Germinal center (tissue), 1 donor: Measurements from ENCODE around the gene ZSCAN21.

Experiments
- DNase-seq: peaks from one replicate; pipeline ENCODE4 v3.0.0; 2012; ENCODE audit warnings: mixed read lengths, low spot score

Gene ZSCAN21

DNA sequence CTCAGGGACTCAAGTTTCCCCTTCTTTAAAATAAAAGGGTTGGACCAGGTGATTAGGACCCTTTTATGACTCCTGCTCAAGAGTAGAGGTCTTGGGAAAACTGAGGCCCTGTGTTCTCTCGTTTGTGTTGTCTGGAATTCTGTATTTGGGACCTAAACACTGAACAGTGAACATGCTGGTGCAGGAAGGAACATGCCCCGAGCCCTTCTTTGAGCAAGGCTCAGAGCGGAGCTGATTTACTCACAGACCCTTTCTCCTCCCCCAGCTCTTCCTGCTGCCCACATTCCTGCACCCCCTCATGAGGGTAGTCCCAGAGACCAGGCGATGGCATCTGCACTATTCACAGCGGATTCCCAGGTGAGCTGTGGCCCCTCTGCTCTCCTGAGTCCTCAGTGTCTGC lies 20.0 kb upstream of the ZSCAN21 start:
- DNase-seq = no peak

DNA sequence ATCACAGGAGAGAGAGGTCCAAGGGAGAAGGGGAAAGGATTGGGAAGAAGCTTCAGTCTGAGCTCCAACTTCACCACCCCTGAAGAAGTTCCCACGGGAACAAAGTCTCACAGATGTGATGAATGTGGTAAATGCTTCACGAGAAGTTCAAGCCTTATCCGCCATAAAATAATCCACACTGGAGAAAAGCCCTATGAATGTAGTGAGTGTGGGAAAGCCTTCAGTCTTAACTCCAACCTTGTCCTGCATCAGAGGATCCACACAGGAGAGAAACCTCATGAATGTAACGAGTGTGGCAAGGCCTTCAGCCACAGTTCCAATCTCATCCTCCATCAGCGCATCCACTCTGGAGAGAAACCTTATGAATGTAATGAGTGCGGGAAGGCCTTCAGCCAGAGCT lies 16.0 kb upstream of the ZSCAN21 start:
- no peak for DNase-seq

DNA sequence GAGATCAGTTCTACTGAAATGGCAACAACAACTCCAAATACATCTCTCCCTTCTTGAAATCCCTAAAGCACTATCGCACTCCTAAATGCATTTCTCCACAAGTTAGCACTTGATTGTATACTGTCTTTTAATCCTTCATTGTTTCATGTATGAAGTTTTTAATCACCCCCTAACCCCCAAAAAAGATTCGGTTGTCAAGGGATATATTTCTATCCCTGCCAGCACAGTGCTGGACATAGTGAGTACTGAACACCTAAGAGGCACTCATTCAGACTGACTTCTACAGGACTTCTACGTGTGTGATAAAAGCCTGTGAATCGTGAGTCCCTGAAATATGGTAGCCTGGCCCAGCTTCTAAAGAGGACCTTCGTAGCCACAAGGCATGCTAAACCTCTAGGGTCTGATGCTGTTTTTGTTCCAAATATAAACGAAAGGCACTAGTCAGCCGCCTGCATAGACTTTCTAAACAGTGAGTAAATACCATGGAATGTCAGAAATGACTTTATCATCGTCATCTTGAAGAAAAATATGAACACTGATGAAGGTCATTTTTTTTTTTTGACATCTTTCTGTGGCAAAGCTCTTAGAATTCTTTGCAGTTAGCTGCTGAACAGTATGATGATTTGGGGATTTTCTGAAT lies 14.6 kb upstream of the ZSCAN21 start:
- no peak for DNase-seq

DNA sequence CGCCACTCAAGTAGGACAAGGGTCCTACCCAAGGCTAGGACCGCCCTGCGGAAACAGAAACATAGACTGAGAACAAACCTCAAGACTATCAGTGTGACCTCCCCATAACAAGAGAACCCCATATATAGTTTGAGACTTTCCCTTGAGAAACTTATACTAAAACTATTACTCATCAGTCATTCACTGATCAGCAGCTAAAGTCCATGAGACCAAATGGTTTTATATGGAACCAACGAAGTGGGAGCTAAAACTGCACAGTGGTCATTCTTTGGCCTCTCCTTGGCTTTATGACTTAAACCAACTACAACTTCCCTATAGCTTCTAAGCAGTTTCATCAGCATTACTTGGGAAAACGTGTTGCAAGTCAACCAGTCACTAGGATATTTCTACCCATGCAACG lies 13.7 kb upstream of the ZSCAN21 start:
- no peak for DNase-seq

DNA sequence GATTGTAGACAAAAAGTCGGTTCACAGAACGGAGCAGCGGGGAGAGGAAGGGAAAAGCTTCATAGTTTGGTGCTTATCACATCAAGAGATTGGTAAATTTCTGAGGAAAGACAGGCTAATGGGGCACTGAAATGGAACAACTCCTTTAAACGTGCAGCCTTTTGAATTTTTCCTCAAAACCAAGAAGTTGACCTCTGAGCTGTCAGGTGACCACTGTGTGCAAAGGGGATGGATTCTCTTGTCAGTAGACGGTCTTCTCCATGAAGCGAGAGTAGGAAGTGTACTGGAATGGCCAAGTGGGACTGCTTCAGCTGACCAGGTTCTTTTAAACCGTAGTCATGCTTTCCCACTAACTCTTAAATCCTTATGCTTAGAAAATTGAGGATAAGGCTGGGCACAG lies 11.2 kb upstream of the ZSCAN21 start:
- DNase-seq = no peak

DNA sequence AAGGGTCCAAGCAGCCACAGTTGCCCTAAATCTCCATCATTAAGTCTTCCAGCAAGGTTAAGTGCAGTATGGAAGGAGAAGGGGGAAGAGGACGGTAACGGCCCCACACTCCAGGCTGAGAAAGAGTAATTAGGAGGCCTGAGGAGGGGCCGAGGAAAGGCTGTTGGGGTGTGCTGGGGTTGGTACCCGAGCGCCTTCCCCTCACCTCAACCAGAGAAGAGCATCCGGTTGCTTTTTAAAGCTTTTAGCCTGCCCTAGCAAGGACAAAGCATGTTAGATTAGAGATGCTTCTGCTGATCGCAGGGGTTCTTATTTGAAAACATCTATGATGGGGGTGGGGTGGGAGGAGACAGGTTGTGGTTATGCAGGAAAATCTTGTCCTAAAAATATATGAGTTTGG lies 9.0 kb upstream of the ZSCAN21 start:
- DNase-seq = no peak

DNA sequence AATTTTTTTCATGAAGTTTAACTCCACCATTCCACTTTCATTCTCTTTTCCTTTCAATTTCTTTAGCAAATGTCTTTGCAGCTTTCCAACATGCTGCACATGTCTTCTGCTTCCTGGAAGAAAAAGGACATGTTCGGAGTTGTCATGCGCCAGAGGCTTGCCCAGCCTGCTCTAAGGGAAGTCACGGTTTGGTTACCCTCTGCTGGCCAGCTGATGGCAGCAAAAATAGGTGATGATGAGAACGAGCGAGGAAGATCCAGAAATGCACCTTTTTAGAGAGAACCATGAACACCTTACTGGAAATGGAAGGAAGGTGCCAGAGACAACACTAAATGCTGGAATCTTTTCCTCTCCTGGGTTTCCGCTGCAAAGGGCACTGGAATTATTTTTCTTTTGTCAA lies 4.9 kb upstream of the ZSCAN21 start:
- DNase-seq = peak; percentile 32

DNA sequence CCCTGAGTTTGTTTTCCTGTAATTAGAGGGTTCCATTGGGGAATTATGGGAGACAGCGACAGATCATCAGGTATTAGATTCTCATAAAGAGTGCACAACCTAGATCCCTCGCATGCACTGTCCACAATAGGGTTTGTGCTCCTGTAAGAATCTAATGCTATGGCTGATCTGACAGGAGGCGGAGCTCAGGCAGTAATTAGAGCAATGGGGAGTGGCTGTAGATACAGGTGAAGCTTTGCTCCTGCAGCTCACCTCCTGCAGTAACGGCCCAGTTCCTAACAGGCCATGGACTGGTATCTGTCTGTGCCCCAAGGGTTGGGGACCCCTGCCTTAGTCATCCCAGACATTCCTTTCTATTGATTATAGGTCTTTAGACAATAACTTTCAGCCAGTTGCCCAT lies 894 bp upstream of the ZSCAN21 start:
- DNase-seq = no peak

DNA sequence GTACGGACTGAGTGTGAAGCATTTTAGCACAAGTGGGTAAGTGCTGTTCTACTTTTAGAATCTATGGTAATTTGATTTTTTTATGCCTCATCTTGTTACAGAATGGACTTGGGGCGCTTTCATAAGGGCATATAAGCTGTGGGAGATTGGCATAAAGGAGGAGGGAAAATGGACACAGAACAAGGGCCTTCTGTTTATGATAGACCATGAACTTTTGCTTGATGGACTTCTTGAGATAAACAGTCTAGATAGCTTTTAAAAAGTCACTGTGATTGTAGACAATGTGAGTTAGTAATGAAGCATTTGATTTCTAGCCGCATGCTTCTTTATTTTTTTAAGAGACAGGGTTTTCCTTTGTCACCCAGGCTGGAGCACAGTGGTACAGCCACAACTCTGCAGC lies 2.0 kb downstream of the ZSCAN21 start:
- DNase-seq = no peak

DNA sequence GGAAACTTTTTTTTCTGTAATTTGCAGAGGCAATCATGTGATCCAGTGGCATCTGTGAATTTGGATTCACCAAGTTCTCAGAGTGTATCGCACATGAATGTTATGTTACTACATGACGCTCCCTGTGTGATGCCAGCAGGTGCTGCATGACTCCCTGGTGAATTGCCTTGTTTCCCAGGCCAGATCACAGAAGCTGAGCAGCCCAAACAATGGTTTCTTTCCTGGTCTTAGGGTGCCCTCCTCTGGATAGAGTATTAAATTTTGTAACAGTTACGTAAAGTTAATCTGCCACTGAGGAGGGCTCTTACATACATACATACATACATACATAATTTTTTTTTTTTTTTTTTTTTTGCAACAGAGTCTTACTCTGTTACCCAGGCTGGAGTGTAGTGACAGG lies 3.6 kb downstream of the ZSCAN21 start:
- peak; percentile 24 for DNase-seq

DNA sequence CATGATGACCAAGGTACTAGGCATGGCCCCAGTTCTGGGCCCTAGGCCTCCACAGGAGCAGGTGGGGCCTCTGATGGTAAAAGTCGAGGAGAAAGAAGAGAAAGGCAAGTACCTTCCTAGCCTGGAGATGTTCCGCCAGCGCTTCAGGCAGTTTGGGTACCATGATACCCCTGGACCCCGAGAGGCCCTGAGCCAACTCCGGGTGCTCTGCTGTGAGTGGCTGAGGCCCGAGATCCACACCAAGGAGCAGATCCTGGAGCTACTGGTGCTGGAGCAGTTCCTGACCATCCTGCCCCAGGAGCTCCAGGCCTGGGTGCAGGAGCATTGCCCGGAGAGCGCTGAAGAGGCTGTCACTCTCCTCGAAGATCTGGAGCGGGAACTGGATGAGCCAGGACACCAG lies 7.4 kb downstream of the ZSCAN21 start:
- DNase-seq = no peak

DNA sequence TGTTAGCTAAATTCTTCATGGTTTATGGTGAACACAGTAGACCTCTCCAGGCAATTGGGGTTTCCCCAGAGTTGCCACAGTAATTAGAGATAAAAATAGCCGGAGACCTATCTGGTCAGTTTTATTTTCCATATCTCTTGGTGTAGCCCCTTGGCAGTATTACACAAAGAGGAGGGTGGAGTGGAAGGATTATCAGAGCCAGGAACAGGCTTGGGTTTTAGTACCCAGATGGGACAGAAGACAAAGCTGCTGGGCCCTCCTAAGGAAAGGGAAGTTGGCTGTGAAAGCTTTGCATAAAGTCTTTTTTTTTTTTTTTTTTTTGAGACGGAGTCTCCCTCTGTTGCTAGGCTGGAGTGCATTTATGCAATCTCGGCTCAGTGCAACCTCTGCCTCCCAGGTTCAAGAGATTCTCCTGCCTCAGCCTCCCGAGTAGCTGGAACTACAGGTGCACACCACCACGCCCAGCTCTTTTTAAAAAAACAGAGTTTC lies 9.7 kb downstream of the ZSCAN21 start:
- DNase-seq = peak; percentile 39

DNA sequence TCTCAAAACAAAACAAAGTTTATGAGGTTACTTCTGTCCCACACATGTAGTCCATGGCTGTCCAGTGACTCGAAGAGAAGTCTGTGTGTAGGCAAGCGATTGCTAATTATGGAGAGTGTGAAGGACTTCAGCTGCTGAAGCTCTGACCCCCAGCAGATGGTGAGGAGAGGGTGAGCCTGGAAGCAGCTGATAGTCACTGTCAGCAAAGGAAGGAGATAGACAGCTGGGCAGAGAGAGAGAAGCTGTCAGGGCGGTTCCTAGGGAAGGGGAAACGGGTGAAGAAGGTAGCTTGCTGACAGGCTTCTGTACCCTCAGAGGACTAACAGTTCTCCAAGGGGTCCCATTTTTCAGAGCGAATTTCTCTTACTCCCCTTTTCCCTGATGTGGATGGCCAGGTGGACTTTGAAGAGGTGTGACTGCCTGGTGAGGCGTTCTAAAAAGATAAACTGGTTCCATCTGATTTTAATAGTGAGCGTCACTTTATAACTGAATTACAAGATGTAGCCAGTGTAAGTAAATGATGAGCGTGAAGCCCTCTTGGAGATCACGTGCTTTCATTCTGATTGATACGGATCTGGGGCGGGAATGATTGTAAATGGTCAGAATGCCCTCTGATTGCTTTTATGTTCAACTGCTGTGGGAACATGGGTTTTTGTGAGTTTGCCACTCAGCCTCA lies 12.1 kb downstream of the ZSCAN21 start:
- no peak for DNase-seq

DNA sequence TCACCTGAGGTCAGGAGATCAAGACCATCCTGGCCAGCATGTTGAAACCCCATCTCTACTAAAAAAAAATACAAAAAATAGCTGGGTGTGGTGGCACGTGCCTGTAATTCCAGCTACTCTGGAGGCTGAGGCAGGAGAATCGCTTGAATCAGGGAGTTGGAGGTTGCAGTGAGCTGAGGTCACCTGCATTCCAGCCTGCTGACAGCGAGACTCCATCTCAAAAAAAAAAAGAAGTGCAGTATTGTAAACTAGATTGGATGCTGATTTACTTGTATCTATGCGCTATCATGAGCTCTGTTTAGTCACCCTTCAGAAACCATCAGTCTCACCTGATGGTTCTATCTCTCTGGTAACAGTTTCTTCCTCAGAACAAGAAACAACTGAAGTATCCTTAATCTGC lies 13.8 kb downstream of the ZSCAN21 start:
- DNase-seq = no peak

DNA sequence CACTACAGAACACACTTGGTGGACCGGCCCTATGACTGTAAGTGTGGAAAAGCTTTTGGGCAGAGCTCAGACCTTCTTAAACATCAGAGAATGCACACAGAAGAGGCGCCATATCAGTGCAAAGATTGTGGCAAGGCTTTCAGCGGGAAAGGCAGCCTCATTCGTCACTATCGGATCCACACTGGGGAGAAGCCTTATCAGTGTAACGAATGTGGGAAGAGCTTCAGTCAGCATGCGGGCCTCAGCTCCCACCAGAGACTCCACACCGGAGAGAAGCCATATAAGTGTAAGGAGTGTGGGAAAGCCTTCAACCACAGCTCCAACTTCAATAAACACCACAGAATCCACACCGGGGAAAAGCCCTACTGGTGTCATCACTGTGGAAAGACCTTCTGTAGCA lies 14.6 kb downstream of the ZSCAN21 start:
- DNase-seq = no peak

DNA sequence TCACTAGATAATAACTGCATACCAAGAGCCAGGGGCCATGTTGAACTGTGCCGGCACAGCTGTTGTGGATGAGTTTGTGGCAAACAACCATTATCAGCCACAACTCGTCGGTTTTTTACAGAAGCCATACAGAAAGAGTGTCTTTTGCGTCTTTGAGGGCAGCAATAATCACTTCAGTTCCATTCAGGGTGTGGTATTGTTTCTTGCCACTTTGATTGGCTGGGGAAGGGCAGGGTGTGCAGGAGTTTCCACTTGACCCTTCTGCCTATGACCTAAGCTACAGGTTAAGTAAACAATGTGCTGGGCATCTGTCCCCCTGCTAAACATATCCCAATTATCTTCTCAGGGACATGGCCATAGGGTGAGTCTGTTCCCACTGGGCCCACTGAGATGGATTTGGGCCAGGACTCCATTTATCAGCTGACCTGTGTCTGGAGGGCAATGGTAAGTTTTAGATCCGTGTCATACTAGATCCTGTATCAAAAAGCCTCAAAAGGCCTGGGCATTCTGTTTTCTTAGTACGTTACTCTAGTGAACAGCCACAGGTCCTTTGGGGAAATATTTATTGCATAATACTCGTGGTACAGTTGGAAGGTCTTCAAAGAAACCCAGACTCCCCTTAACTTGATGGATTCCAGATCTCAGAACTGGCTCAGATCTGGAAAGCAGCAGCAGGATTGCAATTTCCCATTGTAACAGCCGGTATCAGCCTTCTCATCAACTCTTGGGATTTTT lies 16.0 kb downstream of the ZSCAN21 start:
- no peak for DNase-seq

DNA sequence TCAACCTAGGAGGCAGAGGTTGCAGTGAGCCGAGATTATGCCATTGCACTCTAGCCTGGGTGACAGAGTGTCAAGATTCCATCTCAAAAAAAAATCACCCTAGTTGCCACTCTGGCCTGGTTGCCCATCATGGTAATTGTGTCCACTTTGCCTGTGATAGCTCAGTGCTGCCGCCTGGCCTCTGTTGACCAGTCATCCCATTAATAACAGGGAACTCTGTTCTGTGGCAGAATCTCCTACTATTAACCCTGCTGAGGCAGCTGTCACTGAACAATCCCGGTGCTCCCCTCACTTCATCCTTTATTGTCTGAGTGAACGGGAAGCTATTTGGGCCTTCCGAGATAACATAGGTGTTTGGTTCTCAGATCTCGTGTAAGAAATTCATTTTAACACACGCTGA lies 17.4 kb downstream of the ZSCAN21 start:
- DNase-seq = no peak

DNA sequence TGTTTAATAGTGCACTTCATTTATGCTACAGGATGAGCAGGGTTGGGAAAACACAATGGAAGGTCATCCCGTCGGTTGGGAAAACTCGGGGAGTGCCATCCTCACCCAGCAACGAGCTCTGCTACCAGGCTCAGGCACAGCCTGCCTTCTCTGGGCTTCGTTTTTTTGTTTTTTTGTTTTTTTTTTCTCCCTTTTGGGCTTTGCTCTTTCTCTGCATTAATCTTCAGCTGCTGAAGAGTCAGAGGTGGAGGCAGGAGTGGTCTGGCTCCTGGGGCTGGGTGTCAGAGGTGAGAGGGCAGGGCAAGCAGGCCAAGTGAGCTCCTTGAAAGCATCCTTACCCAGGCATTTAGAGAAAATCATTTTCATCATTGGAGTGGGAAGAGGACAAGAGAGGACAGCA lies 20.4 kb downstream of the ZSCAN21 start:
- DNase-seq = no peak

DNA sequence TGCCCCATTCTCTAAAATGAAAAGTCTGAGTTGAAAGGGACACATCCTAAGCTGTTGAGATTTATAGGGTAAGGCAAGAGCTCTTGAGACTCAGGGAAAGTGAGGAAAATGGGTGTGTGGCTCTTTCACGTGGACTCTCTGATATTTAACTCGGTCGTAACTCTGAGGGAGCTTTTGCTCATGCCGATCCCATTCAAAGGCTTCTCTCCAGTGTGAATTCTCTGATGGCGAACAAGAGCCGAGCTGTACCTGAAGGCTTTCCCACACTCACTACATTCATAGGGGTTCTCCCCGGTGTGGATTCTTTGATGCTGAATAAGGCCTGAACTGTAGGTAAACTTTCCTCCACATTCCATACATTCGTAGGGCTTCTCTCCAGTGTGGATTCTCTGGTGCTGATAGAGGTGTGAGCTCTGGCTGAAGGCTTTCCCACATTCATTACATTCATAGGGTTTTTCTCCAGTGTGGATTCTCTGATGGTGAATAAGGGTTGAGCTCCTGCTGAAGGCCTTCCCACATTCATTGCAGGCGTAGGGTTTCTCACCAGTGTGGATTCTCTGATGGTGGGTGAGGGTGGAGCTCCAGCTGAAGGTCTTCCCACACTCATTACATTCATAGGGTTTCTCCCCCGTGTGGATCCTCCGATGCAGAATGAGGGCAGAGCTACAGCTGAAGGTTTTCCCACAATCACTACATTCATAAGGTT lies 21.6 kb downstream of the ZSCAN21 start:
- no peak for DNase-seq

DNA sequence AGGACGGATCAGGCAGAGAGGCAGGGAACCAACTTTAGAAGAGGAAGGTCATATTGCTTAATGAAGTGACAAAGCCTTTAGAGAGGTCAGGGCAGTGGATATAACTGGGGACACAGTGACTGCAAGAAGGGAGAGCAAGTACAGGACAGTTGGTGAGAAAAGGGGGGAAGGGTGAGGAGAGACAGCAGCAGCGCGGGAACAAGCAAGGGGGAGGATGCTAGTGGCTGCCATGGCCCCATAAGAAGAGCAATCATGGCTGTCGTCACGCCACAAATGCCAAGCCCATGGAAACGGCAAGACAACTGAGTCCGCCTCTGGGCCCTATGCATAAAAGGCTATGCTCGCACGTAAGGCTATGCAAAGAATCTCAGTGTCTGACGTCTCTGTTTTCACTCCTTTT lies 22.9 kb downstream of the ZSCAN21 start:
- DNase-seq = no peak

DNA sequence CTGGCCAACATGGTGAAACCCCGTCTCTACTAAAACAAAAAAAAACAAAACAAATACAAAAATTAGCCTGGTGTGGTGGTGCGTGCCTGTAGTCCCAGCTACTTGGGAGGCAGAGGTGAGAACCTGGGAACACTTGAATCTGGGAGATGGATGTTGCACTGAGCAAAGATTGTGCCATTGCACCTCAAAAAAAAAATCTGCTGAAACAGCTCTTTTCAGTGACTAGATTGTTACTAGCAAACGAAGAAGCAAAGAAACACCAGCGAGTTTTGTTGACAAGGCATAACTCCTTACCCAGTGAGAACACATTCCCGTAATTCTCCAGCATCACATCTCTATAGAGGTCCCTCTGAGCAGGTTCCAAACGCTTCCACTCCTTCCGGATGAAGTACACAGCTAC lies 25.3 kb downstream of the ZSCAN21 start:
- DNase-seq = no peak

DNA sequence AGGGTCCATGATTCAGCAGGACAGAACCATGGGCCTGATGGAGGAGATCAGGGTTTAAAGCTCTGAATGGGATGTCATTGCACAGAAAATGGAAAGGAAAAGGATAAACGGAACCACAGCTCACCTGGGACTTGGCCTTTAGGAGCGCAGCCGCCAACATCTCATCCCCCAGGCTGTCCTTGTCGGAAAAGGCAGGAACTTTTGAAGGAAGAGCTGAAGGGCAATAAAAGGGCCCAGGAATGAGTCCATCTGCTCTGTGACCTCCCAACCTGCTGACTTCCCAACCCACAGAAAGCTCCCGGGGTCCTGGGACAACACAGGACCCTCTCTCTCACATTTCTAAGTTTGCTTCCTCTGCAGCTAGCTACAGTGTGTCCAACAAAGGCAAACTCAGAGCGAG lies 25.8 kb downstream of the ZSCAN21 start:
- no peak for DNase-seq

DNA sequence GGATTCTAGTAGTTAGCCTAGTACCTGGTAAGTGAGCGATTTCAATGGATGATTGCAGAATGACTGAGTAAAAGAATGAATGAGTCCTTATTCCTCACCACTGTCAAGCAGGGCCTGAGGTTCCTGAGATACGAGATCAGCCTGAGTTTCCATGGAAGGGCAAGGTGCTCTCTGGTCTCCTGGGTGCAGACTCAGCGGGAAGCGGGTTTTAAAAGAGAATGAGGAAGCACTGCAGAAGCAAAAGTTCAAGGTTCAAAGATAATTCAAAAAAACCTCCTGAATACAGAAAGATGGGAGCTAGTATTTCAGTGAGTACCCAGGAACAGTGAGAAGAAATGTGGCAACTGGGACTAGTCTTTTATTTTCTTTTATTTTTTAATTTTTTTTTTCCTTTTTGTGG lies 27.6 kb downstream of the ZSCAN21 start:
- DNase-seq = no peak
